NCI-H2171 (cell line): ENCODE measurements around the gene FAM3A.

Experiments used
- DNase-seq: peaks from one replicate; lab custom pipeline; 2025; lab: John Stamatoyannopoulos, UW

Gene FAM3A

DNA sequence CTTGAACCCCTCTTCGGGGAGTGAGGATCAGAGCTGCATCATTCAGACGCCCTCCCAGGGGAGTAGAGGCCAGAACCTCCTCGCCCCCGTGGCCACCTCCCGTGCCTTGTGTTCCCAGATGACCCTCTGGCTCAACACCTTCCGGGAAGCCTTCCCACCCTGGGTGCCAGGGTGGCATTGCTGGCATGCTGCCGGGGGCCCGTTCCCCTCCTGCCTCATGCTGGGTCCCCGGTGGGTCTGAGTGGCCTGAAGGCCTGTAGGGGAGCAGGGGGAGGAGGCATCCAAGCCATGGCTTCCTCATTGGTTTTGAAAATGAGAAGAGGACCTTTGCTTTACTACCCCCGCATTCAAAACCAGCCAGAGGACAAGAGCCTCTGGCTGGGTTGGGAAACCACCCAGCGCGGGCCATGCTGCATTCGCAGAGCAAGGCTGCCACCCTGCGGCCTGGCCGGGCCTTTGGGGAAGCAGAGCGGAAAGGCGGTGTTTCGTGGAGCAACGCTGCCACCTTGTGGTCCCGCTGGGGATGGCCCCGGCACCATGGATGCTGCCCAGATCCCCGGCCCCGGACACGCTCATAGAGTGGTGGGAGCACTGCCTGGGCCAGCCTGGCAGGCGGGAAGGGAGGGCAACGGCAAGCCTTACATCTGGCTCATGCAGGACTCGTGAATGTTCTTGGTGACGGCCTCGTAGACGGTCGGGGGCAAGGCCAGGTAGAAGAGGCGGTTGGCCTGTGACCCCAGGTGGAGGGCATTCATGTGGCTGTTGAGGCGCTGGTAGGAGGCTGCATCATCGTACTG, 18.7 kb upstream of the FAM3A start:
- peak; percentile 64 for DNase-seq

DNA sequence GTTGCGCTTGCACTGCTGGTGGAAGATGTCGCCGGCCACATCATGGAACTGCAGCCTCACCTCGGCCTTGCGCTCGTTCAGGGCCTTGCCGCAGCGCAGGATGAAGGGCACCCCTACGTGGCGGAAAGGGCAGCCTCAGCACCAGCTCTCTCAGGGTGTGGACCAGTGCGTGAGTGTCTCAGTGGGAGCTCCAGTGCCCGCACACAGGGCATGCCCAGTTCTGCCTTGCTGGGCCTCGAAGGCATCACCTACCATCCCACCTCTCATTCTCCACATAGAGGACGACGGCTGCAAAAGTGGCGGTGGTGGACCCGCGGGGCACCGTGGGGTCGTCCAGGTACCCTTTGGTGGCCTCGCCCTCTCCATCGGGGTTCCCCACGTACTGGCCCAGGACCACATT, 16.7 kb upstream of the FAM3A start:
- no peak for DNase-seq

DNA sequence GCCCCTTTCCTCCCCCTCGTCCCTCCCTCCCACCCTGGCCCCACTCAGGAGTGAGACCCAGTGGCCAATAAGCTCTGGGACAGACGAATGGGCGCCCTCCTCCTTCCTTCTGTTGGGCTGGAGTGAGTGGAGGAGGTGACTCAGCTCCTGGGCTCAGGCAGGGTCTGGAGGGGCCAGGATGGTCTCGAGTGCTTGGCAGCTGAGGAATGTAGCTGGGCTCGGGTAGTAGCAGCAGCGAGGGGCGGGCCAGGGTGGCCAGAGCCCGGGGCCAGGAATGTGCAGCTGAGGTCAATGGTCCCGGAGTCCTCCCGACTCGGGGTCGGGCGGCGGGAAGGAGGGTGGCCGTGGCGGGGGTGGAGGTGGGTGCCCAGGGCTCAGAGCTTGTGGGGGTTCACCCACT, 15.6 kb upstream of the FAM3A start:
- no peak for DNase-seq

DNA sequence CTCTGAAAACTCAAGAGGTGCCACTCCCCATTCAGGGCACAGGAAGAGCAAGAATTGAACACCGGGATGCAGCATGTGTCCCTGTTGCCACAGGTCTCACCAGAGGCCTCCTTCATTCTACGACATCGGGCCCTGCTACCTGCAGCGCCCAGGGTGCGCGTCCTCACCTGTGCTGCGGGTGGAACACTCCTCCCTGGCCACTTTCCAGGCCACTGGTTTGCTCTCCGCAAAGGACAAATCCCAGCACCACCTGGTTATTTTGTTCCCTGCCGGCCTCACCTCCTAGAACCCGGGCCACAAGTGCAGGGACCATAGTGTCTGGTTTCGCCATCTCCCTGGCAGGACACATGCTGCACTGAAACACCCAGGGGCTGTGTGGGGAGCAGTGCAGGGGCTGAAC, 14.3 kb upstream of the FAM3A start:
- no peak for DNase-seq

DNA sequence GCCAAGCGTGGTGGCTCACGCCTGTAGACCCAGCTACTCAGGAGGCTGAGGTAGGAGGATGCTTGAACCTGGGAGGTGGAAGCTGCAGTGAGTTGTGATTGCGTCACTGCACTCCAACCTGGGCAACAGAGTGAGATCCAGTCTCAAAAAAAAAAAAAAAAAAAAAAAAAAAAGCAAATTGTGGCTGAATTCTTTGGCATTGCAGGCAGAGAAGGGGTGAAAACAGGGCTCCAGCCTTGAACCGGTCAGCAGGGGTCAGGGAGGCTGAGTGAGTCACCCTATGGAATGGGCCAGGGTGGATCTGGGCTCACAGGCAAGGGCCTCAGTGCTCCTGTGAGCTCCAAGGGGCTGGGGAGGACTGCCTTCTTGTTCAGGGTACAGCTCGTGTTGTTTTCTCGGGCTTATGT, 13.2 kb upstream of the FAM3A start:
- no peak for DNase-seq

DNA sequence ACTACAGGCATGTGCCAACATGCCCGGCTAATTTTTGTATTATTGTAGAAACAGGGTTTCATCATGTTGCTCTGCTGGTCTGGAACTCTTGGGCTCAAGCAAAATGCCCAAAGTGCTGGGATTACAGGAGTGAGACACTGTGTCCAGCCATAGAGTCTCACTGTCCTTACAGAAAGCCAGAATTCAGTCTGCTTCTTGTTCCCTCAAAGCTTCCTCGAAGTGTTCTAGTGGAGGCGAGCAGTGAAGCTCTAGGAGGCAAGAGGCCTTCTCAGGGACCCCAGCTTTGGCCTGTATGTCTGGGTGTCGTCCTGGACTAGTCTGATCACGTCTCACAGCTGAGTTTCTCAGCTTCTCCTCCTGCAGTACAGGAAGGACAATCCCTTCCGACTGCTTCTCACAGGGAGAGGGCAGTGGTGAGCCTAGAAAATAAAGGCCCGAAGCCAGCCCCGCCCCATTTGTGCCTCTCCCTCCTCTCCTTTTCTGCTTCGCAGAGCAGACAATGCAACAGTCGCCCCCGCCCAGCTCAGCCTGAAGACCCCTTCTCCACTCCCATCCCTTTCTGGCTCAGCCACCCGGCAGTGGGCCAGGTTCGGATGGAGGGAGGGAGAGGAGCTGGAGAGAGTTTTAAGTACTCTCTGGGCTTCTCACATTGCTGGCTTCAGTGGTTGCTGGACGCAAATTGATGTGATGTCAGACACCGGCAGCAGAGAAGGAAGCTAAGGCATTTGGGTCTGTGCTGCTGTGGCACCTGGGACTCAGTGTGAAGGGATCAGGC, 11.1 kb upstream of the FAM3A start:
- no peak for DNase-seq

DNA sequence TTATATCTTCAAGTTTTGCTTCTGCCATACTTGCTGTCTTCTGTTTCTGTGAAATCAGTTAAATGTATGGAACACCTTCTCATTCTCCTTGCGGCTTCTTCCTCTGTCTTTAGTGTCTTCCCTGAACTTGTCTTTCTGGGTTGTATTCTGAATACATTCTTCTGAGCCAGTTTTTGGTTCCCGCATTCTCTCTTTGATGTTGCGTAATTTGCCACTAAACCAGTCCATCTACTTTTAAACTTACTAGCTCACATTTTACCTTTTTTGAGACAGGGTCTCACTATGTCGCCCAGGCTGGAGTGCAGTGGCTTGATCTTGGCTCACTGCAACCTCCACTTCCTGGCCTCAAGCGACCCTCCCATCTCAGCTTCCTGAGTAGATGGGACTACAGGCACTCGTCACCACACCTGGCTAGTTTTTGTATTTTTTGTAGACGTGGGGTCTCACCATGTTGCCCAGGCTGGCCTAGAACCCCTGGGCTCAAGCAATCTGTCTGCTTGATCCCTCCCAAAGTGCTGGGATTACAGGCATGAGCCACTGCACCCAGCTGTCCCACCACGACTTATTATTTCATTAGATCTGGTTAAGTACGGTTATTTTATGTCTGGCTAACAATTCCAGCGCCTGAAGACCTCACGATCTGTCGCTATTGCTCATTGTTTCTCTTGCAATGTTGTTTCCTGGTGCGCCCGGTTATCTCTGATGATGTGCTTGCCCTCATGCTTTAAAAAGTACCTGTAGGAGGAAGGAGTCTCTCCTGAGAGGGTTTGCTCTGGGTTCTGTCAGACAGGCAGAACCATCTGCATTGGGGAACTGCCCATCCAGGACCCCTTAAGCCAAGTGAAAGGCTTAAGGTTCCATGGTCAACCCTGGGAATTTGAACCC, 9.8 kb upstream of the FAM3A start:
- DNase-seq = no peak

DNA sequence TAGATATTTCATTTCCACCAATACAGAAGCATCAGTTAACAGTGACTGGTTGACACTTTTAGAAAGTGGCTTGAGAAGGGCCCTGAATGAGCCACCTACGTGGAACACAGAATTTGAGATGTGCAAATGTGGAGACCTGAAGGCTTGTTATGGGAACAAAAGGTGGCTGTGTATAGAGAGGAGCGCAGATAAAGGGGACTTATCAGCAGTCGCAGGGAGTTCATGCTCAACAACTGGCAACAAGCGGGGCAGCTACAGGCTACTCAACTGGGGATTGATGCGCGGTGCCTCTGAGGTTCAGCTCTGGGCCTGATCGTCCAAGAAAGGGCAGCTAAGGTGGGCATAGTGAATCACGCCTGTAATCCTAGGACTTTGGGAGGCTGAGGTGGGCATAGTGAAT, 3.4 kb upstream of the FAM3A start:
- DNase-seq = no peak

DNA sequence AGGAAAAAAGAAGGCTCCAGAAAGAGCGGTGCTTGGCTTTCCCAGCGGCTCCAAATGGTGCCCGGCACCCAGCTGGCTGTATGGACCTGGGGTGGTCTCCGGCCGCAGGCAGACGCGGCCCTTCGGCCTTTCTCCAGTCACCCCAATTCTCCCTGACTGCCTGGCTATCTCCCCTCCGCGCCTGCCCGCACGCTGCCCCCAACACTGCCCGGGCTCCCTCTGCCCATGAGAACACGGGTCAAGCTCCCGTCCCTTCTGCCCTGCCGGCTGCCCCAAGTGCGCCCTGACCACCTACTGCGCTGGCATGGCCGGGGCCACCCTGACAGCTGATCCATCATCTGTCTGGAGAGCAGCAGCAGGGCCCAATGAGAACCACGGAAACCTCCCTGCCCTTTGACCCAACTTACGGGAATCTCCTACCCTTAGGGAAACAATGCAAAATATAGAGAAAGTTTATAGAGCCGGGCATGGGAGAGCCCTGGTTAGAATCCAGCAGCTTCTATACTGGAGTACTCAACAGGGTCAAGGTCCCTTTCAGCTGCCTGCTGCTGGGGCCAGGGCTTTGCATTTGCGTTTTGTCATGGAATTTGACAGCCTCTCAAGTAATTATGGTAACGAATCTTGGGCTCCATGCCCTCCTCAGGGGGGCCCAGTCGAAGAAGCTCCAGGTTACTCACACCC, 1.2 kb upstream of the FAM3A start:
- DNase-seq = no peak

DNA sequence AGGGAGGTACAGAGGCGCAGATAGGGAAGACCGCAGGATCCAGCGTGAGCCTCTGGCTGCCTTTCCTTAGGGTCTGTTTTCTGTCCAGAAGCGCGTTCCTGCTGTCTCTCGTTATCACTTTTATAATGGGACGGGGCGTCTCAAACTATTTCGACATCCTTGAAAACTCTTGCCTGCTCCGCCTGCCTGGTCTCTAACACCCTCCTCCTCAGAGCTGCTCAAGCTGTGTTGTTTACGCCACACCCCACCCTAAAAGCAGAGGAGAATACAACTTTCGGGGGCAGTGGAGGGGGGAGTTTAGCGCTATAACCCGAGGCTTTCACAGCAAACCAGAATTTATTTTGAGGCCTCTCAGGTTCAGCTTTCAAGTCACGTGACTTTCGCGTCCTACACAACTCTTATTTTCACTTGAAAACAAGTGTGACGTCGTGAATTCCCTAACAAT, 646 bp upstream of the FAM3A start:
- no peak for DNase-seq

DNA sequence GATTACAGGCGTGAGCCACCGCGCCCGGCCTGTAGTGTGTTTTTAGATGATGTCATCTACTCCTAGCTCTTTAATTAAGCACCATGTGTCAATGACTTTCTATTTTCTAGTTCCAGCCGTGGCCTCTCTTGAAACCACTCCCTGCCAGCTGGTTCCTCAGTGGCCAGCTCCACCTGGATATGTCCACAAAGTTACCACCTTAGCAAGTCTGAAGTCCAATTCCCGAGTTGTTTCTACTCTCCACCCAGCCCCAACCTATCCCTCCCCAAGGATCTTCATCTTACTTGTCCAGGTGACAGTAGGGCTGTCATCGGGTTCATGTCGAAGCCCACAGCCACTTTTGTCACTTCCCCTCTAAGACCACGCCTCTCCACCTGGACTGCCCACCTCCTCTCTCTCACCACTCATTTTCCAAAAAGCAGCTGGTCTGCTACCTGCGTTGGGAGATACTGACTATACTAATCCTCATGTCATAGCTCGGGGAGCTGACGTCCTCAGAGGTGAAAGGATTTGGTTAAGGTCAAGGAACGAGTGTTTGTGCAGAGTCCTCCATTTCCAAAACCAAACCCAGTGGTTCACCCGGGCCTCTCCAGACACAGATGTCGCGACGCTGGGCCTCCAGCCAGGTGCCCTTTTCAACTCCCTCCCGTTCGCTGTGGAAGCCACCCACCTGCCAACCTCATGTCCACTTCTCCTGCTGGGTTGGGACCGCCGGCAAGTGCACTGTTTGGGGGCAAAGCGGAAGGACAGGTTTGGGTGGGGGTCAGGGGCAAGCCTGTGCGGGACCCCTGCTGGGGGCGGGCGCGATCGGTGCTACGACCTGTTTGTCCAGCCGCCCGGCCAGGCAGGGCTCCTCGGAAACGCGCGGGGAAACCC, 704 bp downstream of the FAM3A start:
- no peak for DNase-seq

DNA sequence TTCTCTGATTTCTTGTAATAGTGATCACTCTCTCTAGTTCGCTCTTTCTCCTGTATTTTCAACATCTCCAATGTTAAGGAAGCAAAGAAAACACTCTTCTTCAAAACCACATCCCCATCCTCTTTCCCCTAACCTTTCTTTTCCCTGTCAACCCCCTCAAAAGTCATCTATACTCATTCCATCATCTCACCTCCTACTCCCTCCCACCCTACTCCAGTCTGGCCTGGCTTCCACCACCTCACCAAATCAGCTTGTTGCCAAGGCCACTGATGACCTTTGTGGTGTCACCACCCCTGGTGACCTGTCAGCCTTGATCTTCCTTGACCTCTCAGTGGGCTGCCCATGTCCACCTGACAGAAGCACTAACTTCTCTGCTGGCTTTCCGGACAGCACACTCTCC, 2.3 kb downstream of the FAM3A start:
- DNase-seq = no peak

DNA sequence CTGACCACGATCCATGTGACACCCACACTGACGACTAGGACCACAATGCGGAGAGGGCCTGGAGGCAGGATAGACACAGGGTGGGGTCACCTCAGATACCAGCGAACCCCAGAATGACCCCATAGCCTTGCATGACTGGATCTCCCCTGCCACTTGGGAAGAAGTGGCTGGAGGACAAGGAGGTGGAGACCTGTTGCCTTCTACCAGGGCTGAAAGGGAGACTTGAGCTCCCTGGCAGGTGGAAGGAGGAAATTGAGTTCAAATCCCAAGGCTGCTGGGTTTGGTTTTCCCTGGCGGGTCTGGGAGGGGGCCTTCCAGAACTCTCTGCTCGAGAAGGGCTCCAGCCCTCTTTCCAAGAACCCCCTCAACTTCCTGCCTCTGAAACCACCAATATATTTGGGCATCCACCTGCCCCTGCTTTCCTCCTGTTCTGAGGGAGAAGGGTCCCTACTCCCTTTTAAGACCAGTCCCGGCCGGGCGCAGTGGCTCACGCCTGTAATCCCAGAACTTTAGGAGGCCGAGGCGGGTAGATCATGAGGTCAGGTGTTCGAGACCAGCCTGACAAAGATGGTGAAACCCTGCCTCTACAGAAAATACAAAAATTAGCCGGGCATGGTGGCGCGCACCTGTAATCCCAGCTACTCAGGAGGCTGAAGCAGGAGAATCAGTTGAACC, 3.0 kb downstream of the FAM3A start:
- DNase-seq = no peak

DNA sequence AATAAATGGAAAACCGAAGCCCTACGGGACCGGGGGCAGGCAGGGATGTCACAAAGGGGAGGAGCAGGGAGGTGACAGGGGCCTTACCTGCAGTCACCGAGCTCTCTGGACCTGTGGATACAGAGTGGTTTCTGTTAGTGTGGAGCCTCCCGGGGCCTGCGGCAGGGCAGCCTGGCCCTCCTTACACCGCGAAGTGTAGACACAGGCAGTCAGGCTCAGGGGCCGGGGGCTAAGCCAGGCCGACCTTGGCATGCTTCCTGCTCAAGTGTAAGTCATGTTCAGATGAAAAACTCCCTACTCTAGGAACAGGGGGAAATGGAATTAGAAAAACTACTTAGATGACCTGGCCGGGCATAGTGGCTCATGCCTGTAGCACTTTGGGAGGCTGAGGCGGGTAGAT, 4.3 kb downstream of the FAM3A start:
- no peak for DNase-seq

DNA sequence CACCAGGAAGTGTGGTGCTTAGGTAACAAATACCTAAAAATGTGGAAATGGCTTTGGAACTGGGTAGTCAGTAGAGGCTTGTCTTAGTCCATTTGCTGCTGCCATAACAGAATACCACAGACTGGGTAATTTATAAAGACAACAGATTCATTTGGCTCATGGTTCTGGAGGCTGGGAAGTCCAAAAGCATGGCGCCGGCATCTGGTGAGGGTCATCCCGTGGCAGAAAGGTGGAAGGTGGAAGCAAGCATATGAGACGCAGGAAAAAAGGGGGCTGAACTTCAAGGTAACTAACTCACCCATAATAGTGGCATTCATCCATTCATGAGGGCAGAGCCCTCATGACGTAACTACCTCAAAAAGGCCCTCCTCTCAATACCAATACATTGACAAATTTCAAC, 6.6 kb downstream of the FAM3A start:
- no peak for DNase-seq

DNA sequence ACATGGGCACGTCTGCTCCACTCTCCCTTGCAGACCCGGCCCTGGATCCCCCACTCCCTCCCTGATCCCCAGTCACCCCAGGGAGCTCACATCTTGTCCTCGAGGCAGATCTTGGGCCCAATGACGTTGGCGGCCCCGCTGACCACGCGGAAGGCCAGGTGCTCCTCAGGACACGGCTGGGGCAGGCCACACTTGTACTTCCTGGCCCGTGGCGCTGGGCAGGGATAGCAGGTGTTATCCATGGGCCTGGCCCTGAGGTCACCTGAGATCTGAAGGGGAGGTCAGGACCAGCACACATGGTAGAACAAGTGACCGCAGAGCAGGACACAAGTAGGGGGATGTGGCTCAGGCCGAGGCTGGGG, 7.7 kb downstream of the FAM3A start:
- DNase-seq = no peak

DNA sequence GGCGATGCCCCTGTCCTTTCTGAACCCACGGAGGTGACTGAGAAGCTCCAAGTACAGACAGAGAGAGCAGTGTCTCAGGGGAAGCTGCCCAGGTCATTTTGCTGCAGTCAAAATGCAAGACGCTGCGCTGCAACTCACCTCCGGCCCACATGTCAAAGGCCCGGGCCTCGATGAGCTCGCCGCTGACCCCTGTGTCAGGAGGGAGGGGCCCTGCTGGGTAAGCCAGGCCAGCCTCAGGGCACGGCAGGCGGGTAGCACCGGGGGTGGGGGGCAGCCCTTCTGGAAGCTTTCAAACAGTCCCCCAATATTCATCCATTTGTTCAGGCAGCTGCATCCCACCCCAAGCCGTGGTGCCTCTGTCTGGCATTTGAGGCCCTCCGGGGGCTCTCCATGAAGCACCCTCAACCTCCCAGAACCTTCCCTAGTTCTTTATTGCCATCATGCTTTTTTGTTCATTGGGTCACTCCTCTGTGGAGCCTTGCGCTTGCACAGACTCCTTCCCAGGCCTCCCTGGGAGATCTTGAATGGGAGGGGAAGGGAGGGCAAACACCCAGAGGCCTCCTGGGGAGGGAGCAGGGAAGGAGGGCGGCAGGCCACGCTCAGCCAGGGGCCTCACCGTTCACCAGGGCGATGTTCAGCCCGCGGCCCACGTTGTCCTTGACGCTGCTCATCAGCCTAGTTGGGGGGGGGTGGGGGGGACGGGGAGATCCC, 8.2 kb downstream of the FAM3A start:
- no peak for DNase-seq

DNA sequence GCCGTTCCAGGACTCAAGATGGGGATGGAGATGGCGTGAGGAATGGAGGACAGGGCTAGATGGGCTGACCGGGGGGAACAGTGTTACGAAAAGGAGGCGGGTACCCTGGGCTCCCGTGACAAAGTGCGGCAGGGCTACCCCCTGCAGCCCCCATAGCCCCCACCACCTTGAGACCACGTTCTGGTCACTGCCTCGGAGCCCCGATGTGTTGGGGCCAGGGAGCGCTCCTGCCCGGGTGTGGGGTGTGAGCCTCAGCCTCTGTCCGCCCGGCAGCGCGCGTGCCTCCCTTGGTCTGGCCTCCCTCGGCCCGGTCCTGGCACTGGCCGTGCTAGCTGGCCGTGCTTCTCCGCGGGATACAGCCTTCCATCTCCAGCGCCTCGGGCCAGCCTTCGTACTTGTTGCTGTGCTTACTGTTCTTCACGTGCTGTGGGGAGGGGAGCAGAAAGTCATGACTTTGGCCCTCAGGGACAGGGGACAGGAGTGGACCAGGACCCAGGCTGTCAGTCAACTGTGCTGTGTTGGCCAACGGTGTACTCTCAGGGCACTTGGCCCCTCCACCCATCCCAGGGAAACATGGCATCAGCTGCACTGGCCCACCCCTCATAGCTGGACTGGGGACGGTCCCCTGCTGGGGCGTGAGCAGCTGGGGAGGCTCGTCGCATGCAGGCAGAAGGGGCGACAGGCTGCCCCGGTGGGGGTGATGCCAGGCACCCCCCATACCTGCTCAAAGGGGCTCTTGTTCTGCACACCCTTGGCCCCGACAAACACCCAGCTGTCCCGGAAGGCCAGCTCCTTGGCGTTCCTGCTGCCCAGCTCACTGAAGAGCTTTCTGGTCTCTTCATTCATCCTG, 9.3 kb downstream of the FAM3A start:
- no peak for DNase-seq

DNA sequence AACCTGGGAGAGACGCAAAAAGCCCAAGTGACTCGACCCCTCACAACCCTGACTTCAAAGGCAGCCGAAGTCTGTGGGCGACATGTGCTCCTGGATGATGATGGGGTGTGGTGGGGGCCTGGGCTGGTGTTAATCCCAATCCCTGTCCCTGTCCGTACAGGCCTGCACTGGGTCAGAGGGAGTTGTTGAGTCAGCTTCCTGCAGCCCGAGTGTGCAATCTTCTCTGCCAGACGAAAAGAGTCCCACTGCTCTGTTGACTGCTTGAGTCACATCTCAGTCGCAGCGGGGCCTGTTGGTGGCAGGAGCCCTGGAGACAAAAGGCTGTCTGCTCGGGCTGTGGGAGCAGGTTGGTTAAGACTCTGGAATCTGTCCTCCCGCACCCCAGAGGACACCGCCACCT, 10.3 kb downstream of the FAM3A start:
- DNase-seq = no peak
